Prostate gland (tissue), 2 donors: ENCODE results near the gene CCR5.

Source experiments
- POLR2AphosphoS5 ChIP-seq: sonication (generic); formaldehyde crosslinking; IDR thresholded peaks from one replicate; pipeline ENCODE4 v1.6.1; 2017; ENCODE audit warnings: antibody characterized with exemption
- TF ChIP-seq, protein P1 (sequence below), 4 experiments: fragments of 200-600 bp in 2 of 4; fragments of 450-650 bp in 2 of 4; sonication (generic) in 2 of 4; IDR thresholded peaks; 1 replicate in 3 of 4; 2 replicates in 1 of 4; pipeline ENCODE4 v1.5.1; 2016 to 2019; ENCODE audit warnings: antibody characterized with exemption in 4 of 4, mild to moderate bottlenecking in 2 of 4, moderate library complexity in 2 of 4

DNA sequence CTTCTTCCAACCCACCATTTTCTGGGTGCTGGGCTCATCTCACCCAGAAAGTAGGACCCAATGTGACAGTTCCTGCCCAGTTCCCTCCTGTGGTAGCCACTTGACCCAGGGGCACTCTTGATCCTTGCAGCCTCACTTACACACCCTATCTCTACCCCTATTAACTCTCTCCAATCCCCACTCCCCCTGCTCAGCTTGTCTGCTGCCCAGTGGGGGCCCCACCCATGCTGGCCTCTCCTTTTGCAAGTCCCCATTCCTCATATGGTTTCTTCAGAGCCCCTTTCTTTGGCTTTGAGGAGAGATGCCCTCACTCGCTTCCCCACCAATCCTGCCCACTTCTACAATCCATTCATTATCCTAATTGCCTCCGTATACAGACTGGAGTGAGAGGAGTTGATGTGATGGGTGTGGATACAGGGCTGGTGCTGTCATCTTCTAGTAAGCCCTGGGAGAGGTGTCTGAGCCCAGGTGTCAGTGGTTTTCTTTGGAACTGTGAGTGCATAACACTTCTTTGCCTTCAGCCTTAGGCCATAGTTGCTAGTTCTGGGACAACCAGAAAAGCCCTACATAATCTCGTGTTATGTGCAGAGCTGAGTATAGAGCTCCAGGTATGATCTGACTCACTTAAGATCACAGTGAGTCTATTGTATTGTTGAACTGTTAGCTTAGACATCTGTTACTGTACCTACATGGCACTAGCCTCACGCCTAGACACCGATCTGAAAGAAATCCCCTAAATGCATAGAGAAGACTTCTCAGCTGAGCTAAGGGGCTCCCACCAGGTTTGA is 4.8 kb upstream of the CCR5 start:
- TF ChIP-seq, protein P1, sequence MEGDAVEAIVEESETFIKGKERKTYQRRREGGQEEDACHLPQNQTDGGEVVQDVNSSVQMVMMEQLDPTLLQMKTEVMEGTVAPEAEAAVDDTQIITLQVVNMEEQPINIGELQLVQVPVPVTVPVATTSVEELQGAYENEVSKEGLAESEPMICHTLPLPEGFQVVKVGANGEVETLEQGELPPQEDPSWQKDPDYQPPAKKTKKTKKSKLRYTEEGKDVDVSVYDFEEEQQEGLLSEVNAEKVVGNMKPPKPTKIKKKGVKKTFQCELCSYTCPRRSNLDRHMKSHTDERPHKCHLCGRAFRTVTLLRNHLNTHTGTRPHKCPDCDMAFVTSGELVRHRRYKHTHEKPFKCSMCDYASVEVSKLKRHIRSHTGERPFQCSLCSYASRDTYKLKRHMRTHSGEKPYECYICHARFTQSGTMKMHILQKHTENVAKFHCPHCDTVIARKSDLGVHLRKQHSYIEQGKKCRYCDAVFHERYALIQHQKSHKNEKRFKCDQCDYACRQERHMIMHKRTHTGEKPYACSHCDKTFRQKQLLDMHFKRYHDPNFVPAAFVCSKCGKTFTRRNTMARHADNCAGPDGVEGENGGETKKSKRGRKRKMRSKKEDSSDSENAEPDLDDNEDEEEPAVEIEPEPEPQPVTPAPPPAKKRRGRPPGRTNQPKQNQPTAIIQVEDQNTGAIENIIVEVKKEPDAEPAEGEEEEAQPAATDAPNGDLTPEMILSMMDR (IDR thresholded peaks at IDR 0.05) = no peak
- no peak for TF ChIP-seq POLR2AphosphoS5
